ENCODE measurements around the gene FBLL1.

FBLL1 gene

GRCh38 chr5:168578538-168579487 is 49.7 kb downstream of the FBLL1 start, which contains the start of gene PANK3:
Gene PANK3 (minus strand): TSS chr5:168579368. CDS start chr5:168579283, 85 bp downstream.
- H3K27me3 ChIP-seq (ENCODE audit: insufficient read depth, low read length), result no peaks in the 10 kb centered on the region
- peak within 1 kb of the TSS; percentile 79 for H3K4me3 ChIP-seq (ENCODE audit: low read depth, low read length)
- peak within 1 kb of the TSS; percentile 87 for H3K27ac ChIP-seq (ENCODE audit: low read depth, low read length)
- H3K79me2 ChIP-seq (ENCODE audit: control insufficient read depth, insufficient read depth, low read length, unreplicated experiment), result peaks cover 48% of the 10 kb centered on the region
- 0 out of 2 replicates have a peak, but pooled peaks cover 7% of the 10 kb centered on the region for H3K36me3 ChIP-seq (ENCODE audit: insufficient read depth, low read length)
- H2AFZ ChIP-seq (ENCODE audit: low read length, unreplicated experiment), result peak within 1 kb of the TSS; percentile 99
- peaks cover 18% of the 10 kb centered on the region for H3K4me1 ChIP-seq (ENCODE audit: control insufficient read depth, insufficient read depth, low read length, unreplicated experiment)

DNA sequence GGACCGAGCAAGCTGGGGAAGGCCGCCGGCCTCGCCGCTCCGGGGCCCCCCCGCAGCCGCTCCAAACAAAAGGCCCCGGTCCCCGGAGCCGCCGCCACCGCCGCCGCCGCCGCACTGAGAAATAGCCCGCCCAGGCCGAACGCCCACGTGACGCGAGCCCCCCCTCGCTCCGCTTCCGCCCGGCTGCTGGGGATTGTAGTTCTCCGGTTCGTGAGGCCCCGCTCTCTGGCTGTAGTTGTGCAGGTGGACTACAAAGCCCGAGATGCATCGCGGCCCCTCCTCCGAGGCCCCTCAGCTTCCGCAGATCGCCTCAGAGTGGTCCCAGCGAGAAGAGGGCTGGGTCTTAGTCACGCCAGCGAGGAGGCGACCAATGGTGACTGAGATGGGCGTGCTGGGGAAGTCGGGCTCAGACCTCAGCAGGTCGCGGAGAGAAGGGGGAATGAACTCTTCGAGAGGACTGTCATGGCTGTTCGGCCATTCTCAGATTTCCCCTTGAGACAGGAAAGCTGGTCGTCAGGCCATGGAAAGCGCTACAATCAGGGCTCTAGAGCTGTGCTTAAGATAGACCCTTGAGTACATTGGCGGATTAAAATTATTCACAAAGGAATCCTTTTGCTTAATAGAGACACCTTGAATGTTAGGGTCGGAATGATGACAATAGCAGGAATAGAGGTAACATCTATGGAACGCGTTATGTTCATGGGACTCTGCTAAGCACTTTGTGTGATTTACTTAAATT is 50.6 kb downstream of the FBLL1 start:
- Histone ChIP-seq H3K4me3 (ENCODE audit: low read depth, low read length) (peak overlapping the region; percentile 79), H3K4me1 (ENCODE audit: control insufficient read depth, insufficient read depth, low read length, unreplicated experiment) (peaks cover 18% of the 10 kb centered on the region), H2AFZ (ENCODE audit: low read length, unreplicated experiment) (peak overlapping the region; percentile 99)

GRCh38 chr5:168580227-168580508 is 51.1 kb downstream of the FBLL1 start:
- Histone ChIP-seq H2AFZ (ENCODE audit: low read length, unreplicated experiment) (peak overlapping the region; percentile 99), H3K36me3 (ENCODE audit: insufficient read depth, low read length) (0 out of 2 replicates have a peak, but pooled peaks cover 2% of the 10 kb centered on the region), H3K4me3 (ENCODE audit: low read depth, low read length) (peak overlapping the region; percentile 79), H3K4me1 (ENCODE audit: control insufficient read depth, insufficient read depth, low read length, unreplicated experiment) (peaks cover 18% of the 10 kb centered on the region), H3K79me2 (ENCODE audit: control insufficient read depth, insufficient read depth, low read length, unreplicated experiment) (peaks cover 37% of the 10 kb centered on the region), H3K27me3 (ENCODE audit: insufficient read depth, low read length) (no peaks in the 10 kb centered on the region), H3K27ac (ENCODE audit: low read depth, low read length) (peak overlapping the region; percentile 87)

More for the DNA sequence above, 50.6 kb downstream of the FBLL1 start:
- H3K27me3 ChIP-seq (ENCODE audit: insufficient read depth, low read length), result no peaks in the 10 kb centered on the region
- H3K79me2 ChIP-seq (ENCODE audit: control insufficient read depth, insufficient read depth, low read length, unreplicated experiment), result peaks cover 42% of the 10 kb centered on the region
- H3K27ac ChIP-seq (ENCODE audit: low read depth, low read length), result peak overlapping the region; percentile 87
- 0 out of 2 replicates have a peak, but pooled peaks cover 7% of the 10 kb centered on the region for H3K36me3 ChIP-seq (ENCODE audit: insufficient read depth, low read length)

Measured in ACC112 (cell line).